ENCODE measurements around the gene HCN4.

The HCN4 gene

DNA sequence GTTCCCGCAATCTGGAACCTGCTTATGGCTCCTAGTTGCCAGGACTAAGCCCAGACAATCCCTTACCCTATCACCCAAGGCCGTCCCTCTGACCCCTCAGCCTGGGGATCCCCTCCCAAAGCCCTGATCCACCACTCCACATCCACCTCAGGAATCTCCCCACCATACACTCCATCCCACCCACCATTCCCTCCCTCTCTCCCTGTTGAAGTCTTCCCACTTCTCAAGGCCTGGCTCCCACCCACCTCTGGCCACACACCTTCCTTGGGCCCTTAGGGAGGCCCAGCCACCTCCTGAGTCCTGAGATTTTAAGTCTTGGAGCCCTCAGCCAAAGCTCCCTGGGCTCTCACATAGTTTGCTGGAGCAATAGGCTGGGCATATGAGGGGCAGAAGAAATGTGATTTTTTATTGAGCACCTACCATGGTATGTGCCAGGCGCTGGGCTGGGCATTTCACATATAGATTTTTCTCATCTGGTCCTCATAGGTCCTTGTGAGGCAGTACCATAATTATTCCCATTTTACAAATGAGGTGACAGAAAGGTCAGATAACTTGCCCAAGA lies 48.1 kb downstream of the HCN4 start:
- H4K20me1 ChIP-seq (ENCODE audit: insufficient read depth, low read length, poor library complexity, severe bottlenecking), result no peaks in the 10 kb centered on the region
- H3K4me1 ChIP-seq (ENCODE audit: insufficient read depth, low read length, poor library complexity, severe bottlenecking), result no peaks in the 10 kb centered on the region
- no peak overlapping the region for H3K4me2 ChIP-seq (ENCODE audit: low read depth, low read length, poor library complexity, severe bottlenecking)
- H3K79me2 ChIP-seq (ENCODE audit: insufficient read depth, low read length), result no peaks in the 10 kb centered on the region
- H3F3A ChIP-seq (ENCODE audit: low read depth), result no peaks in the 10 kb centered on the region
- TF ChIP-seq EZH2phosphoT487 (IDR thresholded peaks at IDR 0.05; ENCODE audit: borderline replicate concordance), result no peak
- TF ChIP-seq, protein P1, sequence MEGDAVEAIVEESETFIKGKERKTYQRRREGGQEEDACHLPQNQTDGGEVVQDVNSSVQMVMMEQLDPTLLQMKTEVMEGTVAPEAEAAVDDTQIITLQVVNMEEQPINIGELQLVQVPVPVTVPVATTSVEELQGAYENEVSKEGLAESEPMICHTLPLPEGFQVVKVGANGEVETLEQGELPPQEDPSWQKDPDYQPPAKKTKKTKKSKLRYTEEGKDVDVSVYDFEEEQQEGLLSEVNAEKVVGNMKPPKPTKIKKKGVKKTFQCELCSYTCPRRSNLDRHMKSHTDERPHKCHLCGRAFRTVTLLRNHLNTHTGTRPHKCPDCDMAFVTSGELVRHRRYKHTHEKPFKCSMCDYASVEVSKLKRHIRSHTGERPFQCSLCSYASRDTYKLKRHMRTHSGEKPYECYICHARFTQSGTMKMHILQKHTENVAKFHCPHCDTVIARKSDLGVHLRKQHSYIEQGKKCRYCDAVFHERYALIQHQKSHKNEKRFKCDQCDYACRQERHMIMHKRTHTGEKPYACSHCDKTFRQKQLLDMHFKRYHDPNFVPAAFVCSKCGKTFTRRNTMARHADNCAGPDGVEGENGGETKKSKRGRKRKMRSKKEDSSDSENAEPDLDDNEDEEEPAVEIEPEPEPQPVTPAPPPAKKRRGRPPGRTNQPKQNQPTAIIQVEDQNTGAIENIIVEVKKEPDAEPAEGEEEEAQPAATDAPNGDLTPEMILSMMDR (conservative IDR thresholded peaks at IDR 0.05; ENCODE audit: low read length), result no peak
- no peak overlapping the region for H3K9ac ChIP-seq (ENCODE audit: low read depth, low read length, poor library complexity, severe bottlenecking)
- no peak overlapping the region for H3K4me3 ChIP-seq (ENCODE audit: low read length, poor library complexity, severe bottlenecking)
- H2AFZ ChIP-seq (ENCODE audit: low read length), result no peak overlapping the region
- no peaks in the 10 kb centered on the region for H3K9me3 ChIP-seq (ENCODE audit: insufficient read depth, low read depth, low read length)
- no peaks in the 10 kb centered on the region for H3K27me3 ChIP-seq (ENCODE audit: insufficient read depth, low read length, poor library complexity, severe bottlenecking)
- H3K36me3 ChIP-seq (ENCODE audit: insufficient read depth, low read length), result no peaks in the 10 kb centered on the region
- H3K9me2 ChIP-seq (replicated peaks; ENCODE audit: low read depth, low read length), result no peaks in the 10 kb centered on the region

GRCh38 chr15:73319460-73320245 lies 49.1 kb downstream of the HCN4 start:
- H2AFZ ChIP-seq (ENCODE audit: low read length), result no peak overlapping the region
- H3F3A ChIP-seq (ENCODE audit: low read depth), result no peaks in the 10 kb centered on the region
- H3K36me3 ChIP-seq (ENCODE audit: insufficient read depth, low read length), result no peaks in the 10 kb centered on the region
- H3K27me3 ChIP-seq (ENCODE audit: insufficient read depth, low read length, poor library complexity, severe bottlenecking), result no peaks in the 10 kb centered on the region
- H4K20me1 ChIP-seq (ENCODE audit: insufficient read depth, low read length, poor library complexity, severe bottlenecking), result no peaks in the 10 kb centered on the region
- TF ChIP-seq, protein P1 (conservative IDR thresholded peaks at IDR 0.05; ENCODE audit: low read length), result no peak
- TF ChIP-seq EZH2phosphoT487 (IDR thresholded peaks at IDR 0.05; ENCODE audit: borderline replicate concordance), result no peak
- no peak overlapping the region for H3K4me2 ChIP-seq (ENCODE audit: low read depth, low read length, poor library complexity, severe bottlenecking)
- H3K4me3 ChIP-seq (ENCODE audit: low read length, poor library complexity, severe bottlenecking), result no peak overlapping the region
- no peaks in the 10 kb centered on the region for H3K79me2 ChIP-seq (ENCODE audit: insufficient read depth, low read length)
- no peak overlapping the region for H3K9ac ChIP-seq (ENCODE audit: low read depth, low read length, poor library complexity, severe bottlenecking)
- no peaks in the 10 kb centered on the region for H3K4me1 ChIP-seq (ENCODE audit: insufficient read depth, low read length, poor library complexity, severe bottlenecking)
- H3K9me3 ChIP-seq (ENCODE audit: insufficient read depth, low read depth, low read length), result no peaks in the 10 kb centered on the region
- no peaks in the 10 kb centered on the region for H3K9me2 ChIP-seq (replicated peaks; ENCODE audit: low read depth, low read length)

GRCh38 chr15:73318463-73319351 lies 50.1 kb downstream of the HCN4 start:
- Histone ChIP-seq H3K4me2 (ENCODE audit: low read depth, low read length, poor library complexity, severe bottlenecking) (no peak overlapping the region), H2AFZ (ENCODE audit: low read length) (no peak overlapping the region), H3K4me3 (ENCODE audit: low read length, poor library complexity, severe bottlenecking) (no peak overlapping the region)

More at GRCh38 chr15:73318463-73319351, 50.1 kb downstream of the HCN4 start:
- H4K20me1 ChIP-seq (ENCODE audit: insufficient read depth, low read length, poor library complexity, severe bottlenecking), result no peaks in the 10 kb centered on the region
- H3F3A ChIP-seq (ENCODE audit: low read depth), result no peaks in the 10 kb centered on the region
- no peaks in the 10 kb centered on the region for H3K4me1 ChIP-seq (ENCODE audit: insufficient read depth, low read length, poor library complexity, severe bottlenecking)
- no peaks in the 10 kb centered on the region for H3K36me3 ChIP-seq (ENCODE audit: insufficient read depth, low read length)
- H3K79me2 ChIP-seq (ENCODE audit: insufficient read depth, low read length), result no peaks in the 10 kb centered on the region
- H3K9me3 ChIP-seq (ENCODE audit: insufficient read depth, low read depth, low read length), result no peaks in the 10 kb centered on the region
- H3K9ac ChIP-seq (ENCODE audit: low read depth, low read length, poor library complexity, severe bottlenecking), result no peak overlapping the region
- H3K9me2 ChIP-seq (replicated peaks; ENCODE audit: low read depth, low read length), result no peaks in the 10 kb centered on the region
- TF ChIP-seq, protein P1 (conservative IDR thresholded peaks at IDR 0.05; ENCODE audit: low read length), result no peak
- no peak for TF ChIP-seq EZH2phosphoT487 (IDR thresholded peaks at IDR 0.05; ENCODE audit: borderline replicate concordance)
- no peaks in the 10 kb centered on the region for H3K27me3 ChIP-seq (ENCODE audit: insufficient read depth, low read length, poor library complexity, severe bottlenecking)

Measured in Loucy (cell line).